Endothelial cell (in vitro differentiated cells): ENCODE results near the gene HSF2BP. TPM values are rescaled to one million over a fixed set of nuclear protein-coding genes. Genes with fewer than 3 reads are reported as not detected.

Source experiments
- DNase-seq: peaks from one replicate; pipeline ENCODE4 v3.0.0; 2021; ENCODE audit warnings: low spot score
- H3K27ac Mint-ChIP-seq: one replicate; pipeline ENCODE4 v1.8.0; 2021; ENCODE audit warnings: mixed read lengths, inconsistent platforms; ENCODE audit not compliant: unreplicated experiment
- H3K27me3 Mint-ChIP-seq: one replicate; pipeline ENCODE4 v1.8.0; 2021; ENCODE audit warnings: mild to moderate bottlenecking, moderate library complexity, mixed read lengths, inconsistent platforms; ENCODE audit not compliant: unreplicated experiment
- H3K36me3 Mint-ChIP-seq: one replicate; pipeline ENCODE4 v1.8.0; 2021; ENCODE audit warnings: mild to moderate bottlenecking, low read depth, mixed read lengths, inconsistent platforms; ENCODE audit not compliant: unreplicated experiment
- H3K4me1 Mint-ChIP-seq: one replicate; pipeline ENCODE4 v1.8.0; 2021; ENCODE audit warnings: mild to moderate bottlenecking, mixed read lengths, inconsistent platforms; ENCODE audit not compliant: unreplicated experiment
- H3K4me3 Mint-ChIP-seq: one replicate; pipeline ENCODE4 v1.8.0; 2021; ENCODE audit warnings: mild to moderate bottlenecking, mixed read lengths, inconsistent platforms; ENCODE audit not compliant: unreplicated experiment
- H3K9me3 Mint-ChIP-seq: one replicate; pipeline ENCODE4 v1.8.0; 2021; ENCODE audit warnings: mixed read lengths, inconsistent platforms; ENCODE audit not compliant: unreplicated experiment
- total RNA-seq: library from RNA; stranded (reverse); fragmentation: NEBNext Ultra II Directional; extraction: Animal tissue kit (Norgen Biotek cat#: 25700); gene quantifications from one replicate; pipeline ENCODE4 v1.2.1, GENCODE V29; 2021; ENCODE audit not compliant: unreplicated experiment
- TF ChIP-seq, protein P1 (sequence below): fragments of 200-600 bp; sonication (generic); IDR thresholded peaks from one replicate; pipeline ENCODE4 v1.5.0; 2021; ENCODE audit warnings: antibody characterized with exemption; ENCODE audit not compliant: unreplicated experiment

The HSF2BP gene
- total RNA-seq, 1 donor from 2014 or later, result 2.3 TPM

DNA sequence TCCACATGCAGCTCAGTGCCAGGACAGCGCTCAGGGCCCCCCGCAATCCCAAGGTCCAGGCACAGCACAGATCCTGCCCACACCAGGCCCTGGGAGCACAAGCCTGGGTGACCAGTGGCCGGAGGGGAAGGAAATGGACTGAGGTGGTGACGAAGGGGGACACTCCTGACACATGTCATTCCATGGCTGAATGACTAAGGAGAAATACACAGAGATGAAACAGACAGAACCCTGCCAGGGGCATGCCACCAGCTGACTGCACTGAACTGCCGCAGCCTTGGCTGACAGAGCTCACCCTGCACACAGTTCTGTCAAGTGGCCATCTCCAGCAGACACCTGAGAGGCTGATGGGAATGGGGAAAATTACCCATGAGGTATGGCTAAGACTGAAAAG, 56.1 kb downstream of the HSF2BP start:
- Mint-ChIP-seq H3K4me1 (peaks cover 13% of the 10 kb centered on the region), H3K9me3 (no peaks in the 10 kb centered on the region), H3K36me3 (no peaks in the 10 kb centered on the region), H3K27me3 (peaks cover 3% of the 10 kb centered on the region), H3K27ac (no peak overlapping the region), H3K4me3 (no peak overlapping the region)
- DNase-seq, result no peak
- TF ChIP-seq, protein P1, sequence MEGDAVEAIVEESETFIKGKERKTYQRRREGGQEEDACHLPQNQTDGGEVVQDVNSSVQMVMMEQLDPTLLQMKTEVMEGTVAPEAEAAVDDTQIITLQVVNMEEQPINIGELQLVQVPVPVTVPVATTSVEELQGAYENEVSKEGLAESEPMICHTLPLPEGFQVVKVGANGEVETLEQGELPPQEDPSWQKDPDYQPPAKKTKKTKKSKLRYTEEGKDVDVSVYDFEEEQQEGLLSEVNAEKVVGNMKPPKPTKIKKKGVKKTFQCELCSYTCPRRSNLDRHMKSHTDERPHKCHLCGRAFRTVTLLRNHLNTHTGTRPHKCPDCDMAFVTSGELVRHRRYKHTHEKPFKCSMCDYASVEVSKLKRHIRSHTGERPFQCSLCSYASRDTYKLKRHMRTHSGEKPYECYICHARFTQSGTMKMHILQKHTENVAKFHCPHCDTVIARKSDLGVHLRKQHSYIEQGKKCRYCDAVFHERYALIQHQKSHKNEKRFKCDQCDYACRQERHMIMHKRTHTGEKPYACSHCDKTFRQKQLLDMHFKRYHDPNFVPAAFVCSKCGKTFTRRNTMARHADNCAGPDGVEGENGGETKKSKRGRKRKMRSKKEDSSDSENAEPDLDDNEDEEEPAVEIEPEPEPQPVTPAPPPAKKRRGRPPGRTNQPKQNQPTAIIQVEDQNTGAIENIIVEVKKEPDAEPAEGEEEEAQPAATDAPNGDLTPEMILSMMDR, result no peak

DNA sequence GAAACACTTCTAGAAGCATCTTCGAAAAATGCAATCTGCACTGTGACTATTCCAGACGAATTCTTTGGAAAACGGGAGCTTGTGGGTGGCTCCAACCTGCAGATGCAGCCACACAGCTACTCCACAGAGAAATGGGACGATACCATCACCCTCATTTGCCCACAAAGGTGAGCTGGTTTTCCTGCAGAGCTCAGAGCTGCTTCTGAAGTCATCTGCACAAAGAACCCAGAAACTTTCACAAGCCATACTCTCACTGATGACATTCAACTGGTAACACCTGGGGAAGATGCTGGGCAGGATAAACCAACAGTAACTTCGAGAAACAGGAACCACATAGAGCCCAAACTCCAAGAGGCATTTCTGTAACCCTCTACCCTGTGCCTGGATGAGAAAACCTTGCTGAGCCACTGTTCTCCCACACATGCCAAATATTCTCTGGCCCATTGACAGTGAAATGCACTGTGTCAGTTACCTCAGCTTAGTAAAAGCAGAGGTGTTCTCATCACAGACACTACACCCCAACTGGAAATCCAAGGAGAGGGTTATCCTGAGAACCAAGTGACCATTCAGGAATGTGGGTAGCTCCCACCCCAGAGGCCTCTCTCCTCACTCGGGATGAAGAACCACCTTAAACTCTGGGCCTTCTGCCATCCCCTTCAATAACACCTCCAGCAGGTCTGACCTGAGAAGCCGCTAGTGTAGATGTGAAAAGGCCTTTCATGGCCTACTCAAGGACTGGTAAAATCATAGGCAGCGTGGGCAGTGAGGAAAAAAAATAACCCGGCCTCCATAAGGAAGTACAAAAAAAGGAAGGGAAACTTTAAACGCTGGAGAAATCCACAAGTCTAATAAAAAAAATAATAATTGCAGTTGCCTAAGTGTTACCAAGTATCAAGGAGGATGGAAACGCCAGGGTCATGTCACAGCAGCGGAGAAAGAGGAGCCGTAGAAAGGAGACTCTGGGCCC, 56.7 kb downstream of the HSF2BP start:
- H3K4me1 Mint-ChIP-seq, result peaks cover 13% of the 10 kb centered on the region

DNA sequence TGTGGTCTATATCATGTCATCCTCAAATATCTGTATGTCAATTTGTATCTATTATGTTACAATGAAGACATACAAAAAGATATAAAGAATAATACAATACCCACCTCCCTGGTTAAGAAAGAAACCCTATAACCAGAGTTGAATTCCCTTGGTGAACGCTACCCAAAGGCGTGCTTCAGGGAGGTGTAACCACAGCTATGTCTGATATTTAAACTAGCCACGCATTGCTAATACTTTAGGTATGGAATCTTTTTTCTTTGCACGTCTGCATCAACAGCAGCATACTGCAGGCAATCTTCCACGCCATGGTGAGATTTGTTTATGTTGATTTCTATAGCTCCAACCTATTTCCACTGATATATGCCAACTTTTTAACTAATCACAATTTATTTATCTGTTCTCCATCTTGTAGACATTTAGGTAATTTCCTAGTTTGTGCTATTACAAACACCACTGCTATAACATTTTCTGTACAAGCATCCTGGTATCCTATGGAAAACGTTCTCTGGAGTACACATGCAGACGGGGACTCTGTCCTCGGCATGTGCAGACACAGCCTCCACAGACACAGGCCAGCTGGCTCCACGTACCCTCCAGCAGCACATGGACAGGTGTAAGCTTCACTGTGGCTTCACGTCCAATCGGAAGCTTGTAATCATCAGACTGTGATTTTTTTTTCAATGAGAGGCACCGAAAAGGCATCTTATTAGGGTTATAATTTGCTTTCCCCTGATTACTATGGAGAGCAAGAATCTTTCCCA, 58.5 kb downstream of the HSF2BP start:
- TF ChIP-seq, protein P1, result no peak
- H3K4me1 Mint-ChIP-seq, result peaks cover 13% of the 10 kb centered on the region
- H3K27ac Mint-ChIP-seq, result no peak overlapping the region
- H3K9me3 Mint-ChIP-seq, result no peaks in the 10 kb centered on the region
- H3K36me3 Mint-ChIP-seq, result no peaks in the 10 kb centered on the region
- H3K4me3 Mint-ChIP-seq, result no peak overlapping the region
- peaks cover 2% of the 10 kb centered on the region for H3K27me3 Mint-ChIP-seq
- DNase-seq, result no peak

More for the DNA sequence above, 56.7 kb downstream of the HSF2BP start:
- H3K27ac Mint-ChIP-seq, result no peak overlapping the region
- H3K36me3 Mint-ChIP-seq, result no peaks in the 10 kb centered on the region
- H3K4me3 Mint-ChIP-seq, result no peak overlapping the region
- DNase-seq, result no peak
- no peaks in the 10 kb centered on the region for H3K9me3 Mint-ChIP-seq
- TF ChIP-seq, protein P1, result no peak
- H3K27me3 Mint-ChIP-seq, result peaks cover 3% of the 10 kb centered on the region

DNA sequence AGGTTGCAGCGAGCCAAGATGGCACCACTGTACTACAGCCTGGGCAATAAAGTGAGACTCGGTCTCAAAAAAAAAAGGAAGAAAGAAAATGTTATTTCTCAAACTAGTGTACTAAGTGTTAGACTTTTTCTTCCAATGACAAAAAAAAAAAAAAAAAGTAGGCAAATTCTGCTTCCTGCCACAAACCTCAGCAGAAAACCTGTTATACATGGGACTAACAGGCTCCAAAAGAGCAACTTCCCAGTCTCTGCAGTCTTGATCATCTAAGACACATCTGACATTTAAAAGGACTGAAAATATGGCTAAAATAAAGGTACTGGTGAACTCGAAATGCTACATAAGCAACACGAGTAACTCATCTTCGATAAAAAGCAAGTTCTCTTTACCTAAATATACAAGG, 59.6 kb downstream of the HSF2BP start:
- DNase-seq, result no peak
- Mint-ChIP-seq H3K36me3 (no peaks in the 10 kb centered on the region), H3K4me1 (peaks cover 13% of the 10 kb centered on the region), H3K27me3 (peaks cover 2% of the 10 kb centered on the region), H3K4me3 (no peak overlapping the region), H3K27ac (no peak overlapping the region), H3K9me3 (no peaks in the 10 kb centered on the region)
- TF ChIP-seq, protein P1, result no peak
